Stimulated activated CD8-positive, alpha-beta memory T cell treated with anti-CD3 and anti-CD28 coated beads, Interleukin-4, amount 100 ng/mL, for 48 hours (primary cell): Measurements from ENCODE around the gene NUP214.

Experiments
- DNase-seq: peaks from one replicate; pipeline ENCODE4 v3.0.0-alpha.2; 2020

The NUP214 gene

DNA sequence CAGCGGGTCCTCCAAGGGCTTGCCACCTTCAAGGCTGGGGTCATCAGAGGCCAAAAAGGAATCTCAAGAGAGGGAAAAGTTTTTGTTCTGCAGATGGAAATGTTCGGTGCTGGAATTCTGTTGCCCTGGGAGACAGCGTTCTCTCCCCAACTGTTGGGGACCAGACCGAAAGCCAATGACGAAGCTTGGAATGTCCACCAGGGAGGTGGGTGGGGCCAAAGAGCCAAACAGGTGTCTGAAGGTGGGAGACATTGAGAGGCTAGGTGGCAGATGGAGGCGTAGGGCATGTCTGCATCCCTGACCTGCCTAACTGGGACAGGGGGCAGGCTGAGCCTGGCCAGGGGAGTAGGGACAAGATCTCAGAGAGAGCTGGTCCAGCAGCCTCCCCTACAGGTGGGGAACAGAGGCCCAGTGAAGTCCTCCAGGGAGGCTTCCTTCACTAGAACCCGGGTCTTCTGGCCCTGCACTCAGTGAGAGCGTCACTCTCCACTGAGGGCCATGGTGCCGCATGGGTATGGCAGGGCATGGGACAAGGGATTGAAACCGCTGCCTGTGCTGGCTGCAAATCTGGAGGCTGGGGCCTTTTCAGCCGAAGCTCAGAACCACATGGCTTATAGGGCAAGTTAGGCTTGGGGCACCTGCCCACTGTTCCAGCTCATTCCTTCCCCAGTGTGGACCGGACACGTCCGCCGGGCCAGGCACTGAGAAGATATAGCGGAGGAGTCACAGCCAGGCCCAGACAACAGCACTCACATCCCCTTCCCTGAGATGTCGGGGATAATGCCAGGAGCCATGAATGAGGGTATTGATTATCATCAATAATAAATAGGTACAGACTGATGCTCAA lies 156.0 kb downstream of the NUP214 start:
- no peak for DNase-seq

DNA sequence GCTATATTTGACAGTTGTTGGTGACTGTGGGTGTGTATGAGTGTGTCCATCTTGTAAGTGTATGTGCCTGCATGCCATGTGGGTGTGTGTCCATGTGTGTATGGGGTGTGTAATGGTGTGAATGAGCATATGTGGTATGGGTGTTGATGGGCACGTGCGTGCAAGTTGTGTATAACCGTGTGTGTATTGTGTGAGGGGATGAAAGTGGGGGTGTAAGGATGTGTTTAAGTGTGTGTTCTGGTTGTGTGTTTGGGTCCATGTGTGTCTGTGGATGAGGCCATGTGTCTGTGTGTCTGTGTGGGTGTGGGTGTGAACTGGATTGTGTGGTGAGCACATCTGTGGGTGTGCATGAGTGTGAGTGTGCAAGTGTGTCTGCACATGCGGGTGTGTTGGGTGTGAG lies 156.8 kb downstream of the NUP214 start:
- no peak for DNase-seq

DNA sequence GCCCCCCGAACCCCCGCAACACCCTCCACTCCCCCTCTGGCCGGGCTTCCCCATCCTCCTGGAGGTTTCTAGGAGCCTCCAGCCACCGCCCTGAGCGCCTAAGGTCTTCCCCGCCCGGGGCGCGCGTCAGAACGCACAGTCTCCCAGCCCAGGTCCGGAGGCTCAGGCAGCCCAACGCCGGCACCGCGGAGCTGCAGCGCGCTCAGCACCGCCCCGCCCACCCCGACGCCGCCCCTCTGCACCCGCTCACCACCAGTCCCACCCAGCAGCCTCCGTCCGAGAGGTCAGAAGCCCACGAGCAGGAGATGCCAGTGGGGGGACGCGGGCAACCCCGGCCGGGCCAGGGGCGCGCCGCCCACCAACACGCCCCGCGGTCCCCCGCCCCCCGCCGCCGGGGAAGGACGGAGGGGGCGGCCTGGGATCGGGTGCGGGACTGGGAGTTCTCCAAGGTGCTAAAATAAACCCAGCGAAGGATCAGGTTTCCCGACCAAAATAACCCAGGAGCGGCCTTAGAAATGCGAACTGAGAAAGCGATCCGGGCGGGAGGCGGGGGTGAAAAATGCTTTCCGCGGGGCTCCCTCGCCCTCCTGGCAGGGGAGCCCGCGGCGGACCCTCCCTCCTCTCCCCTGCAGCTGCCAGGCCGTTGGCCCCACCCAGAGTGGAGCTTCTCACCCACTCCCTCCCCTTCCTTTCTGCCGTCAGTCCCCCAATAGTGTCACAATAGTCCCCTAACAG lies 157.5 kb downstream of the NUP214 start:
- peak; percentile 50 for DNase-seq
